Measurements from ENCODE around the gene PROS1.

- TF ChIP-seq SIN3A (IDR thresholded peaks at IDR 0.05; ENCODE audit: borderline replicate concordance, insufficient read depth, low read length) (no peak), POLR2AphosphoS5 (IDR thresholded peaks at IDR 0.05; ENCODE audit: low read depth, low read length) (no peak), REST (IDR thresholded peaks at IDR 0.05; ENCODE audit: insufficient read depth in 1 of 2, low read depth in 2 of 2, low read length in 2 of 2) (no peak), TAF1 (IDR thresholded peaks at IDR 0.05; ENCODE audit: borderline replicate concordance, insufficient read depth, low read length) (no peak)
These were observed 129.7 kb downstream of the PROS1 start for GRCh38 chr3:93843981-93844380.
